ENCODE results near the gene PYCR2.

PYCR2 gene

GRCh38 chr1:225917536-225917935, 6.5 kb downstream of the PYCR2 start:
- no peak for DNase-seq (ENCODE audit: low read depth)
- H3K4me3 ChIP-seq (ENCODE audit: low read depth, low read length) = no peak overlapping the region
- TF ChIP-seq MYC (IDR thresholded peaks at IDR 0.05; ENCODE audit: low read depth, low read length) (no peak), CTCF (IDR thresholded peaks at IDR 0.05; ENCODE audit: low read depth, low read length) (no peak), MAX (IDR thresholded peaks at IDR 0.05; ENCODE audit: low read depth, low read length) (no peak), POLR2A (IDR thresholded peaks at IDR 0.05; ENCODE audit: extremely low read depth, insufficient read length) (no peak)

- TF ChIP-seq MYC (IDR thresholded peaks at IDR 0.05; ENCODE audit: low read depth, low read length) (no peak), MAX (IDR thresholded peaks at IDR 0.05; ENCODE audit: low read depth, low read length) (no peak), CTCF (IDR thresholded peaks at IDR 0.05; ENCODE audit: low read depth, low read length) (no peak), POLR2A (IDR thresholded peaks at IDR 0.05; ENCODE audit: extremely low read depth, insufficient read length) (no peak)
- DNase-seq (ENCODE audit: low read depth) = no peak
- no peak overlapping the region for H3K4me3 ChIP-seq (ENCODE audit: low read depth, low read length)
Observed at GRCh38 chr1:225917101-225917500, 6.9 kb downstream of the PYCR2 start.

GRCh38 chr1:225915538-225915991, 8.5 kb downstream of the PYCR2 start:
- no peak overlapping the region for H3K4me3 ChIP-seq (ENCODE audit: low read depth, low read length)
- no peak for TF ChIP-seq POLR2A (IDR thresholded peaks at IDR 0.05; ENCODE audit: extremely low read depth, insufficient read length)
- TF ChIP-seq MYC (IDR thresholded peaks at IDR 0.05; ENCODE audit: low read depth, low read length) = no peak
- no peak for TF ChIP-seq CTCF (IDR thresholded peaks at IDR 0.05; ENCODE audit: low read depth, low read length)
- no peak for TF ChIP-seq MAX (IDR thresholded peaks at IDR 0.05; ENCODE audit: low read depth, low read length)
- DNase-seq (ENCODE audit: low read depth) = no peak

GRCh38 chr1:225914947-225915346, 9.1 kb downstream of the PYCR2 start:
- TF ChIP-seq CTCF (IDR thresholded peaks at IDR 0.05; ENCODE audit: low read depth, low read length) (no peak), POLR2A (IDR thresholded peaks at IDR 0.05; ENCODE audit: extremely low read depth, insufficient read length) (no peak), MAX (IDR thresholded peaks at IDR 0.05; ENCODE audit: low read depth, low read length) (no peak), MYC (IDR thresholded peaks at IDR 0.05; ENCODE audit: low read depth, low read length) (no peak)

GRCh38 chr1:225914391-225914790, 9.7 kb downstream of the PYCR2 start:
- no peak overlapping the region for H3K4me3 ChIP-seq (ENCODE audit: low read depth, low read length)
- no peak for DNase-seq (ENCODE audit: low read depth)
- TF ChIP-seq CTCF (IDR thresholded peaks at IDR 0.05; ENCODE audit: low read depth, low read length) = no peak
- no peak for TF ChIP-seq POLR2A (IDR thresholded peaks at IDR 0.05; ENCODE audit: extremely low read depth, insufficient read length)
- TF ChIP-seq MYC (IDR thresholded peaks at IDR 0.05; ENCODE audit: low read depth, low read length) = no peak
- TF ChIP-seq MAX (IDR thresholded peaks at IDR 0.05; ENCODE audit: low read depth, low read length) = no peak

More at GRCh38 chr1:225914947-225915346, 9.1 kb downstream of the PYCR2 start:
- no peak for DNase-seq (ENCODE audit: low read depth)
- no peak overlapping the region for H3K4me3 ChIP-seq (ENCODE audit: low read depth, low read length)

All from NB4 (cell line).